Measurements from ENCODE around the gene MBNL2. TPM values are rescaled to one million over a fixed set of nuclear protein-coding genes. Genes with fewer than 3 reads are reported as not detected.

The MBNL2 gene
- total RNA-seq, 2 experiments from 2014 or later: 15.8 to 16.1 TPM

DNA sequence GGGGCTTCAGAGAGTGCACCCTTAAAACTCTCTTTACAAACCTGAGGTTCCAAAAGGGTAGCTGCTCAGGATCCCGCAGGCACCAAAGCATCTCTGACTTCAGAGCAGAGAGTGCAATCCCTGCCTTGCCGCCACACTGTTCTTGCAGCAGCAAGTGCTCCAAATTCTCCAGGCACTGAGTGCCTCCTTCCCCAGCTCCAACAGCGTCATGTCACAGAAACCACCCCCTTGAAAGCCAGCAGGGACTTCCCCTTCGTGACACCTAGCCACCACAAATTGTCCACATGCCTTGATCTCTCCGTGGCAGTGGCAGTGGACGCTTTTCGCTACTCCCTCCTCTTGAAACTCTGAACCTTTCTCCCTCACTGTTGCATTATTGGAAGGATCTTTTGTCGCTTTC is 39.9 kb downstream of the MBNL2 start:
- no peak overlapping the region for H3K4me3 Mint-ChIP-seq
- H3K4me1 Mint-ChIP-seq (ENCODE audit: low read depth): peaks cover 68% of the 10 kb centered on the region
- no peaks in the 10 kb centered on the region for H3K9me3 Mint-ChIP-seq
- DNase-seq: peak; percentile 49
- CTCF ChIA-PET: no interaction called here
- no peaks in the 10 kb centered on the region for H3K27me3 Mint-ChIP-seq
- TF ChIP-seq, protein P1, sequence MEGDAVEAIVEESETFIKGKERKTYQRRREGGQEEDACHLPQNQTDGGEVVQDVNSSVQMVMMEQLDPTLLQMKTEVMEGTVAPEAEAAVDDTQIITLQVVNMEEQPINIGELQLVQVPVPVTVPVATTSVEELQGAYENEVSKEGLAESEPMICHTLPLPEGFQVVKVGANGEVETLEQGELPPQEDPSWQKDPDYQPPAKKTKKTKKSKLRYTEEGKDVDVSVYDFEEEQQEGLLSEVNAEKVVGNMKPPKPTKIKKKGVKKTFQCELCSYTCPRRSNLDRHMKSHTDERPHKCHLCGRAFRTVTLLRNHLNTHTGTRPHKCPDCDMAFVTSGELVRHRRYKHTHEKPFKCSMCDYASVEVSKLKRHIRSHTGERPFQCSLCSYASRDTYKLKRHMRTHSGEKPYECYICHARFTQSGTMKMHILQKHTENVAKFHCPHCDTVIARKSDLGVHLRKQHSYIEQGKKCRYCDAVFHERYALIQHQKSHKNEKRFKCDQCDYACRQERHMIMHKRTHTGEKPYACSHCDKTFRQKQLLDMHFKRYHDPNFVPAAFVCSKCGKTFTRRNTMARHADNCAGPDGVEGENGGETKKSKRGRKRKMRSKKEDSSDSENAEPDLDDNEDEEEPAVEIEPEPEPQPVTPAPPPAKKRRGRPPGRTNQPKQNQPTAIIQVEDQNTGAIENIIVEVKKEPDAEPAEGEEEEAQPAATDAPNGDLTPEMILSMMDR (IDR thresholded peaks at IDR 0.05): no peak
- peak; percentile 32 for ATAC-seq
- peaks cover 25% of the 10 kb centered on the region for H3K36me3 Mint-ChIP-seq (ENCODE audit: low read depth)
- peak overlapping the region; percentile 76 for H3K27ac Mint-ChIP-seq
- POLR2A ChIA-PET: interaction anchor here (0.6 to 1.4 kb wide), 2 partner anchors 37 to 38 kb away, joined by 4 to 5 read pairs; no protein-coding TSS in a partner anchor
- intact Hi-C loops (cut with micrococcal nuclease): no loop called here

DNA sequence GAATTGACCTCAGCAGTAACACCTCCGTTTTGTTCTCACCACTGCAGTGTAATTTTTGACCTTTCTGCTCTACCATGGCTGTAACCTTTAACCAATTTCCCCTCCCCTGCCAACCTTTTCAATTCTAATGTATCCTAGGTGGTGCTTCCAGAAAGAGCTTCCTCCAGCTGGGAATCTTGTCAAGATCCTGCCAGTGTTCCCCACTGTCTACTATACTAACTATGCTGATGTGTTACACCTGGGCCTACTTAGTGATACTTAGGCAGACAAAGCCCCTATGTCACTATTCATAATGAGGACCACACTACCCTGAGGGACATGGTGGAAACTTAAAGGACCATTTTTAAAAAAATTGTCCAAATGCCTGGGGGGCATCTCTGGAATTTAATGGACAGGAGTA is 41.0 kb downstream of the MBNL2 start:
- DNase-seq: no peak
- TF ChIP-seq, protein P1 (IDR thresholded peaks at IDR 0.05): no peak
- ChIA-PET POLR2A (no interaction called here), CTCF (interaction anchor here (0.9 to 1.6 kb wide), 2 partner anchors 10 to 13 kb away, joined by 4 read pairs; no protein-coding TSS in a partner anchor)
- H3K4me1 Mint-ChIP-seq (ENCODE audit: low read depth): peaks cover 57% of the 10 kb centered on the region
- H3K27me3 Mint-ChIP-seq: no peaks in the 10 kb centered on the region
- H3K4me3 Mint-ChIP-seq: no peak overlapping the region
- no peaks in the 10 kb centered on the region for H3K9me3 Mint-ChIP-seq
- no peak for ATAC-seq
- H3K27ac Mint-ChIP-seq: no peak overlapping the region
- H3K36me3 Mint-ChIP-seq (ENCODE audit: low read depth): peaks cover 15% of the 10 kb centered on the region
- intact Hi-C loops (cut with micrococcal nuclease): no loop called here

DNA sequence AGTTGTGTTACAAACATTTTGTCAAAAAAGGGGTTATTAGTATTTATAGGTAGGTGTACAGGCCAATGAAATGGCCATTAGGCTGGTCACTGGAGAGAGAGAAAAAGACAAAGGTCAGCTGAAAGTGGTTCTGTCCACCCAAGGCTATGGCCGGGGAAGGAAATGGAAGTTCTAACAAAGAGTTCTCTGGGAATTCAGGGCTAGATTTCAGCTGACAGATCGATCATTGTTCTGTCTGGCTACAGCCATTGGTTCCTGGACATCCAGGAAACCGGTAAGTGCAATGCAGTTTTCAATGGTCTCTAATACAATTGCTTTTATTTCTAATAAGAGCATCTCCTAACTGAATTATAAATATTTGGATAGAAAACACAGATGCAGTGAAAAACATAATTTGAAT is 42.5 kb downstream of the MBNL2 start:
- H3K36me3 Mint-ChIP-seq (ENCODE audit: low read depth): peaks cover 17% of the 10 kb centered on the region
- TF ChIP-seq, protein P1 (IDR thresholded peaks at IDR 0.05): no peak
- POLR2A ChIA-PET: no interaction called here
- intact Hi-C loops (cut with micrococcal nuclease): no loop called here
- no peak overlapping the region for H3K27ac Mint-ChIP-seq
- no peaks in the 10 kb centered on the region for H3K27me3 Mint-ChIP-seq
- no peaks in the 10 kb centered on the region for H3K9me3 Mint-ChIP-seq
- H3K4me1 Mint-ChIP-seq (ENCODE audit: low read depth): peaks cover 46% of the 10 kb centered on the region
- H3K4me3 Mint-ChIP-seq: no peak overlapping the region
- ATAC-seq (no peak), DNase-seq (no peak)
- CTCF ChIA-PET: interaction anchor here (0.6 kb wide), 1 partner anchor 16 kb away, joined by 3 read pairs; no protein-coding TSS in a partner anchor

DNA sequence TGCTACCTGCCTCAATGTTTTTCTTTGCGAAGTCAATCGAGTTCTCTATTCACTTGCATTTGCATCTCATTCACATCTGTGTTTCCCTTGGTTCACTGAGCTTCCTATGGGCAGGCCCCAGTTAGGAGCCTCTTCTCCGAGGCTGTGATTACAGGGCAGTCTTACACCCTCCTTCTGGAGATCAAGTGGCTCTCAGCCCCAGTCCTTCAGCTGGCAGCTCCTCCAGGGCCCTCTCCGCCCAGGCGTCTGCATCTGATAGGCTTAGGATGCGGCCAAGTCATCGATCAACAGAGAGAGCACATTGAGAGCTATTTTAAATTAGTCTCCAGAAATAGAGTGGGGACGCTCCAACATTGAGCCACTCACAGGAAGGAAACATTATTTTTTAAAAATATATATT is 44.2 kb downstream of the MBNL2 start:
- H3K4me1 Mint-ChIP-seq (ENCODE audit: low read depth): peaks cover 33% of the 10 kb centered on the region
- H3K9me3 Mint-ChIP-seq: no peaks in the 10 kb centered on the region
- intact Hi-C loops (cut with micrococcal nuclease): no loop called here
- peaks cover 9% of the 10 kb centered on the region for H3K36me3 Mint-ChIP-seq (ENCODE audit: low read depth)
- H3K4me3 Mint-ChIP-seq: no peak overlapping the region
- ChIA-PET POLR2A (no interaction called here), CTCF (interaction anchor here (0.7 kb wide), 1 partner anchor 41 kb away, joined by 3 read pairs; no protein-coding TSS in a partner anchor)
- TF ChIP-seq, protein P1 (IDR thresholded peaks at IDR 0.05): no peak
- ATAC-seq (no peak), DNase-seq (no peak)
- H3K27me3 Mint-ChIP-seq: no peaks in the 10 kb centered on the region
- no peak overlapping the region for H3K27ac Mint-ChIP-seq

DNA sequence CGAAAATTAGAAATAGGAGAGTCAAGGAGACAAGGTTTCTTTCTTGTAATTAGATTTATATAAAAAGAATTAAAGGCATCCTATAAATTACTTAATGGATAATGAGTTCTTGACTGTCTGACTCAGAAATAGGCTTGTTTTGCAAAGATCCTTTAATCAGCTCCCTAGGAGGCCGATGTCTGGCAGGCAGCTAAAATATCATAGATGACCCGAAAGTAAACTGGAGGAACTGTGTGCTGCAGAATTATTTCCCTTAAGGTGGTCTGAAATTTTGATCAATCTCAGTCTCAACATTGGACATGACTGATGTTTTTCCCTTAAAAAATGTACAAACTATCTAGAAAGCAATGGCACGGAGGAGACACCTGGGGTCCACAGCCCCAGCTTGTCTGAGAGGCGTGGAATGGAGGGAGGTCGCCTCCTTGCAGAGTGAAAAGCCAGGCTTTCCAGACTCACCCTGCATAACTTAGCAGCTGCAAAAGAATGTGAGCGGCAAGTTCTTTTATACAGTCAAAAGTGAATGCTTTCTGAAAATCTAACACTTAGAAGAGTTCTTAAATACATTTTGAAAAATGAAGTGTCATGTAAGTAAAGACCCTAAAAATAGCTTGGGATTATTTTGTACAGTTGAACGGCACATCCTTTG is 44.8 kb downstream of the MBNL2 start:
- Mint-ChIP-seq H3K4me3 (no peak overlapping the region), H3K9me3 (no peaks in the 10 kb centered on the region), H3K27me3 (no peaks in the 10 kb centered on the region), H3K27ac (no peak overlapping the region), H3K36me3 (ENCODE audit: low read depth) (peaks cover 10% of the 10 kb centered on the region), H3K4me1 (ENCODE audit: low read depth) (peaks cover 33% of the 10 kb centered on the region)
- no peak for ATAC-seq
- TF ChIP-seq, protein P1 (IDR thresholded peaks at IDR 0.05): no peak
- ChIA-PET CTCF (interaction anchor here (0.7 kb wide), 1 partner anchor 42 kb away, joined by 3 read pairs; no protein-coding TSS in a partner anchor), POLR2A (no interaction called here)
- intact Hi-C loops (cut with micrococcal nuclease): no loop called here
- DNase-seq: no peak
